Thyroid gland (tissue), 4 donors: Measurements from ENCODE around the gene MIGA2. TPM values are rescaled to one million over a fixed set of nuclear protein-coding genes. Genes with fewer than 3 reads are reported as not detected.

Source experiments
- DNase-seq, 2 donors: peaks; one replicate each; pipeline ENCODE4 v3.0.0-alpha.2; 2019
- H3K27ac ChIP-seq, 3 donors: fragments of 200-600 bp; sonication (generic); 1 replicate in 2 of 3; 2 replicates in 1 of 3; pipeline ENCODE4 v1.5.1; 2016 to 2019; ENCODE audit warnings: mild to moderate bottlenecking in 1 of 3, moderate library complexity in 1 of 3
- H3K27me3 ChIP-seq: fragments of 200-600 bp; sonication (generic); one replicate; pipeline ENCODE4 v1.5.1; 2019
- H3K36me3 ChIP-seq, 2 donors: fragments of 200-600 bp; sonication (generic); one replicate each; pipeline ENCODE4 v1.5.1; 2016 to 2019
- H3K4me1 ChIP-seq, 2 donors: fragments of 200-600 bp; sonication (generic); one replicate each; pipeline ENCODE4 v1.5.1; 2017 to 2019
- H3K4me3 ChIP-seq, 3 donors: fragments of 200-600 bp; sonication (generic); replicated peaks in 1 of 3; 1 replicate in 2 of 3; 2 replicates in 1 of 3; pipeline ENCODE4 v1.5.1; 2016; ENCODE audit warnings: mild to moderate bottlenecking in 1 of 3
- H3K9me3 ChIP-seq: fragments of 200-600 bp; sonication (generic); one replicate; pipeline ENCODE4 v1.5.1; 2017
- CTCF ChIP-seq, 6 experiments: fragments of 200-600 bp in 3 of 6; fragments of 450-650 bp in 3 of 6; sonication (generic) in 3 of 6; IDR thresholded peaks; one replicate each; pipeline ENCODE4 v1.5.1; 2016 to 2019; ENCODE audit warnings: antibody characterized with exemption in 6 of 6, mild to moderate bottlenecking in 2 of 6, inconsistent platforms in 1 of 6, moderate library complexity in 1 of 6
- POLR2A ChIP-seq, 2 donors: fragments of 450-650 bp; IDR thresholded peaks; one replicate each; pipeline ENCODE4 v1.6.1; 2017; ENCODE audit warnings: antibody characterized with exemption in 2 of 2, mild to moderate bottlenecking in 2 of 2, moderate library complexity in 1 of 2
- WGBS, 2 donors: methylation state at CpG; one replicate each; pipeline ENCODE4 v1.1.5; 2017; 5-methylcytosine and 5-hydroxymethylcytosine counted together
- intact Hi-C: fragments of 100-400 bp; cut with DNase I; formaldehyde crosslinking; loops from one replicate; pipeline ENCODE4 v1.15.1; 2023
- total RNA-seq, 4 donors: library from RNA; depleted of rRNA; stranded (reverse); fragments of >200 nt; gene quantifications; one replicate each; pipeline ENCODE4 v1.2.3, GENCODE V29; 2016

The MIGA2 gene
- total RNA-seq = 10 to 100 TPM; 23.9 to 78.8 (median 50.0) TPM

DNA sequence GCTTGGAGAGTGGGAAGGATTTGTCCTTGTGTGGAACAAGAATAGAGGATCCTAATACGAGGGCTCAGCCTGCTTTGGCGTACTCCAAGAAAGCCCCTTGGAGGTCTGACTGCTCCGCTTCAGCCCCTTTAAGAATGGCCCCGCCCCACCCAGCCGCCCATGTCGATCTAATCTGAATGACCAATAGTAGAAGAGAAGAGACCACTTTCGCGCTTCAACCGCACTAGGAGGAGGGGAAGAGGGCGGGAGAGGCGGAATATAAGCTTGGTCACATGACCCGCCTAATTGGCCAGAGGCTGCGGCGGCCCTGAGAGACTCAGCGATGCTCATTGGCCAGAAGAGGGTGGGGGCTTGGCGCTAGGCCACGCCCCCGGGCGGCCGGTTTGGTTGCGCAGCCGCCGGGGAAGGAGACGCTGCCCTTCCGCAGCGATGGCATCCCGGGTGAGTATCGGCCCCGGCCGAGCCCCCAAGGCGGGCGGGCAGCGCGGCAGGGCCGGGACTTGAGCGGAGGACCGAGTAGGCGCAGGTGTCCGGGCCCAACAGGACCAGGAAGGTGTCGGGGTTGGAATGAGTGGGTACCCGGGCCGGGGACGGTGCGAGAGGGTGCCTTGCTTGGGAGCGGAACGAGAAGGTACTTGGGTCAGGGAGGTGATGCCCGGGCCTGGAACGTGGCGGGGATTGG lies at the start of gene MIGA2:
MIGA2 (plus strand) TSS at position 386 of the 682 bp plus-strand sequence. CDS start 3,969 bp downstream, outside the sequence.
- WGBS, 2 donors = 0% methylated on average over 22 to 43 of the region's 49 CpGs
- Histone ChIP-seq H3K9me3 (no peaks in the 10 kb centered on the region), H3K36me3 (peaks cover 0 to under 1% of the 10 kb centered on the region in 2 donors), H3K4me3 (peak within 1 kb of the TSS; percentile 80 to 90 (median 90)), H3K27ac (peak within 1 kb of the TSS; percentile 67 to 75 (median 69)), H3K27me3 (no peaks in the 10 kb centered on the region), H3K4me1 (peaks cover 18% of the 10 kb centered on the region in 2 donors)
- TF ChIP-seq POLR2A (IDR thresholded peaks at IDR 0.05) (peak; percentile 6 to 93), CTCF (IDR thresholded peaks at IDR 0.05) (no peak)
- intact Hi-C loops = no loop called here
- peak; percentile 98 to 99 for DNase-seq

- Histone ChIP-seq H3K4me1 (no peaks in the 10 kb centered on the region), H3K27ac (no peak overlapping the region), H3K4me3 (no peak overlapping the region), H3K36me3 (peaks cover 47 to 91% of the 10 kb centered on the region in 2 donors), H3K9me3 (no peaks in the 10 kb centered on the region), H3K27me3 (no peaks in the 10 kb centered on the region)
- no peak for DNase-seq
- WGBS, 2 donors = 90 to 94% methylated on average over 5 of the region's 5 CpGs
- intact Hi-C loops = no loop called here
- TF ChIP-seq POLR2A (IDR thresholded peaks at IDR 0.05) (no peak), CTCF (IDR thresholded peaks at IDR 0.05) (no peak)
These were observed 49.8 kb upstream of the MIGA2 start for GRCh38 chr9:128986671-128987070.

- intact Hi-C loops = no loop called here
- H3K4me3 ChIP-seq = no peak overlapping the region
- H3K27ac ChIP-seq = no peak overlapping the region
- 91 to 93% methylated on average over 5 of the region's 5 CpGs for WGBS, 2 donors
- TF ChIP-seq CTCF (IDR thresholded peaks at IDR 0.05) (no peak), POLR2A (IDR thresholded peaks at IDR 0.05) (no peak)
- peaks cover 36 to 89% of the 10 kb centered on the region in 2 donors for H3K36me3 ChIP-seq
- H3K27me3 ChIP-seq = no peaks in the 10 kb centered on the region
- DNase-seq = no peak
- no peaks in the 10 kb centered on the region for H3K9me3 ChIP-seq
- H3K4me1 ChIP-seq = no peaks in the 10 kb centered on the region
These were observed 48.6 kb upstream of the MIGA2 start for GRCh38 chr9:128987805-128988204.

GRCh38 chr9:128992995-128993394 lies 43.4 kb upstream of the MIGA2 start:
- H3K36me3 ChIP-seq = peaks cover 32 to 93% of the 10 kb centered on the region in 2 donors
- H3K27ac ChIP-seq = no peak overlapping the region
- no peak for DNase-seq
- H3K4me3 ChIP-seq = no peak overlapping the region
- no peaks in the 10 kb centered on the region for H3K4me1 ChIP-seq
- 82 to 84% methylated on average over 7 of the region's 7 CpGs for WGBS, 2 donors
- no peaks in the 10 kb centered on the region for H3K27me3 ChIP-seq
- no peak for TF ChIP-seq CTCF (IDR thresholded peaks at IDR 0.05)
- TF ChIP-seq POLR2A (IDR thresholded peaks at IDR 0.05) = no peak
- intact Hi-C loops = no loop called here
- H3K9me3 ChIP-seq = no peaks in the 10 kb centered on the region

DNA sequence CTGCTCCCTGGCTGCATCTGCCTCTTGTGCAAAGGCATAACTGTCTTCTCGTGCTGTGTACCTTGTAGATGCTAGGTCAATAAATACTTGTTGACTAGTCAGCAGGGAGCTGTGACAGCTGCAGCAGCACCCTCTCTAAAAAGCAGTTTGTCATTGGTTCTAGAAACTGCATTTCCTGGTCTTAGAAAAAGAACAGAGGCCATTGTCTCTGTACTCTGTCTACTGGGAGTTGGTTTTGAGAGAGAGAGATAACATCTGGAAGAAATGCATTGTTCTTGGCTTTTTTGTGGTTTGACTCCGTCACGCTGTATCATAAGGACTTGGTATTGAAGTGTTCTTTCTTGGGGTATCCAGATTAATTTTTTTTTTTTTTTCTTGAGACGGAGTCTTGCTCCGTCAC lies 40.6 kb upstream of the MIGA2 start:
- Histone ChIP-seq H3K27ac (no peak overlapping the region), H3K9me3 (no peaks in the 10 kb centered on the region), H3K4me1 (no peaks in the 10 kb centered on the region), H3K27me3 (no peaks in the 10 kb centered on the region), H3K4me3 (no peak overlapping the region), H3K36me3 (peaks cover 39 to 91% of the 10 kb centered on the region in 2 donors)
- 75 to 94% methylated on average over 4 to 5 of the region's 5 CpGs for WGBS, 2 donors
- no peak for DNase-seq
- intact Hi-C loops = no loop called here
- TF ChIP-seq POLR2A (IDR thresholded peaks at IDR 0.05) (no peak), CTCF (IDR thresholded peaks at IDR 0.05) (no peak)
